ENCODE measurements around the gene GAS2L3.

The GAS2L3 gene

GRCh38 chr12:100656856-100657255 is 83.4 kb downstream of the GAS2L3 start:
- DNase-seq (ENCODE audit: low read depth in 2 of 2), result no peak

GRCh38 chr12:100661300-100661951 is 87.9 kb downstream of the GAS2L3 start:
- DNase-seq (ENCODE audit: low read depth in 2 of 2), result no peak

- no peak for DNase-seq (ENCODE audit: low read depth in 2 of 2)
These were observed 93.1 kb downstream of the GAS2L3 start for GRCh38 chr12:100666588-100666987.

- DNase-seq (ENCODE audit: low read depth in 2 of 2), result peak; percentile 35 to 46
These were observed 95.6 kb downstream of the GAS2L3 start for GRCh38 chr12:100668945-100669536.

GRCh38 chr12:100669922-100670321 is 96.4 kb downstream of the GAS2L3 start:
- no peak for DNase-seq (ENCODE audit: low read depth in 2 of 2)

- DNase-seq (ENCODE audit: low read depth in 2 of 2), result no peak
These were observed 98.1 kb downstream of the GAS2L3 start for GRCh38 chr12:100671396-100672074.

- DNase-seq (ENCODE audit: low read depth in 2 of 2), result peak; percentile 26 to 32
These were observed 98.7 kb downstream of the GAS2L3 start for GRCh38 chr12:100672075-100672592.

- DNase-seq (ENCODE audit: low read depth in 2 of 2), result no peak
These were observed 100.8 kb downstream of the GAS2L3 start for GRCh38 chr12:100674036-100674888.
